ENCODE measurements around the gene ARHGAP19.

DNA sequence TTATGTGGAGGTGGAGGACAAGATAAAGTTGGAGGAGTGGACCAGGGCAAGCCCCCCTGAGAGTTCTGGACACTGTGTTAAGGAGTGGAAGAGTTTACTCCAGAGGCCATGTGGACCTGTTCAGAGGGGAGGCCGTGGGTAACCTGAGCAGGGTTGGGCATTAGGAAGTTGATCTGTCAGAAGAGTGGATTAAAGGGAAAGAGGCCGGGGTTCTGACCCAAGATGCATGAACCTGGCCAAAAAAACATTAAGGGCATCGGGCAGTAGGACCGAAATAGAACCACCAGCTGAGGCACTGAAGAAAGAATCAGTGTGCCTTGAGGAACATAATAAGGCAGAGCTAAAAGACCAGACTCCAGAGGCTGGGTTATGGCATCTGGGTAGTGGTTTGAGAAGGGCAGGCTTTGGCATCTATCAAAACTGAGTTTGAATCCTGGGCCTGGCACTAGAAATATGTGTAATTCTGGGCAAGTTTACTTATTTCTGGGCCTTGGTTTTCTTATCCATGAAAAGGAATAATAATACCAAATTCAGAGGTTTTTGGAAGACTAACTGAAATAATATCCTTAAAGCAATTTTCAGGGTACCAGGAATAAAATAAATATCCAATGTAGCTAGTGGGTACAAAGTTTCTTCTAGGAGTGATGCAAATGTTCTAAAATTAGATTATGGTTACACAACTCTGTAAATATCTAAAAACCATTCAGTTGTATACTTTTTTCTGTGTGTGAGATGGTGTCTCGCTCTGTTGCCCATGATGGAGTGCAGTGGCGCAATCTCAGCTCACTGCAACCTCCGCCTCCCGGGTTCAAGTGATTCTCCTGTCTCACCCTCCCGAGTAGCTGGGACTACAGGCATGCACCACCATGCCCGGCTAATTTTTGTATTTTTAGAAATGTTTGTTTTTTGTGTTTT, 15.7 kb upstream of the ARHGAP19 start:
- TF ChIP-seq SP1 (IDR thresholded peaks at IDR 0.05): no peak
- no peak for TF ChIP-seq ELF4 (IDR thresholded peaks at IDR 0.05)
- no peak for TF ChIP-seq FOXA1 (IDR thresholded peaks at IDR 0.05)
- no peak for TF ChIP-seq BHLHE40 (IDR thresholded peaks at IDR 0.05; ENCODE audit: borderline replicate concordance)
- TF ChIP-seq FOXM1 (IDR thresholded peaks at IDR 0.05; ENCODE audit: borderline replicate concordance): no peak
